Measurements from ENCODE around the gene CA14. TPM values are rescaled to one million over a fixed set of nuclear protein-coding genes. Genes with fewer than 3 reads are reported as not detected.

The CA14 gene
- polyA plus RNA-seq, 1 of the 3 experiments (the other 2 are of a cell fraction): 0.08 TPM

GRCh38 chr1:150280138-150280707 is 22.6 kb downstream of the CA14 start:
- 88% methylated on average over 6 of the region's 6 CpGs for WGBS (ENCODE audit: low lambda C conversion rate)
- ChIA-PET POLR2A (no interaction called here), CTCF (interaction anchor here (0.7 to 6.2 kb wide), 6 partner anchors 9 to 717 kb away, joined by 3 to 110 read pairs (median 4); partner anchors contain the start of genes ANP32E, APH1A, C1orf54 and CA14)

More at GRCh38 chr1:150280138-150280707, 22.6 kb downstream of the CA14 start:
- Histone ChIP-seq H3K9me3 (no peaks in the 10 kb centered on the region), H3K36me3 (replicated peaks in 1 of 2; ENCODE audit: control insufficient read depth in 1 of 2, insufficient read depth in 2 of 2, low read length in 1 of 2) (no peaks in the 10 kb centered on the region), H3K27ac (ENCODE audit: low read depth in 2 of 2, low read length in 1 of 2) (no peak overlapping the region), H3K4me2 (no peak overlapping the region; the same call in 1 of the 2 replicates), H3K27me3 (ENCODE audit: insufficient read depth) (no peaks in the 10 kb centered on the region), H3K79me2 (ENCODE audit: insufficient read depth) (no peaks in the 10 kb centered on the region; the same call in 1 of the 2 replicates), H2AFZ (ENCODE audit: low read depth) (peak overlapping the region; percentile 93; the same call in 1 of the 2 replicates), H3K4me3 (ENCODE audit: low read depth in 2 of 2, low read length in 1 of 2) (no peak overlapping the region), H3F3A (replicated peaks; ENCODE audit: insufficient read depth) (peaks cover 5% of the 10 kb centered on the region), H3K9ac (no peak overlapping the region), H3K4me1 (ENCODE audit: control insufficient read depth in 1 of 2, insufficient read depth in 2 of 2, low read depth in 1 of 2, low read length in 1 of 2) (peaks cover 4 to 14% of the 10 kb centered on the region in 2 experiments; a peak in 1 of 4 replicates), H4K20me1 (ENCODE audit: insufficient read depth) (no peaks in the 10 kb centered on the region), H3K9me2 (no peaks in the 10 kb centered on the region)
- DNase-seq: no peak
- no peak for TF ChIP-seq MXI1 (IDR thresholded peaks at IDR 0.05; ENCODE audit: low read depth, low read length)
- no peak for TF ChIP-seq YY1 (IDR thresholded peaks at IDR 0.05; ENCODE audit: low read depth)
- no peak for TF ChIP-seq POLR2AphosphoS5 (IDR thresholded peaks at IDR 0.05; ENCODE audit: low read depth, low read length)
- TF ChIP-seq USF1 (IDR thresholded peaks at IDR 0.05; ENCODE audit: borderline replicate concordance, low read depth): no peak
- TF ChIP-seq ZBTB33 (IDR thresholded peaks at IDR 0.05; ENCODE audit: borderline replicate concordance, low read depth): no peak
- no peak for TF ChIP-seq IRF3 (IDR thresholded peaks at IDR 0.05; ENCODE audit: low read depth, low read length)
- TF ChIP-seq TEAD4 (IDR thresholded peaks at IDR 0.05; ENCODE audit: borderline replicate concordance, insufficient read depth): no peak
- no peak for TF ChIP-seq REST (IDR thresholded peaks at IDR 0.05; ENCODE audit: low read depth, low read length)
- TF ChIP-seq EP300 (IDR thresholded peaks at IDR 0.05; ENCODE audit: borderline replicate concordance in 1 of 2, low read depth in 1 of 2, low read length in 1 of 2): no peak
- no peak for TF ChIP-seq MEF2A (IDR thresholded peaks at IDR 0.05; ENCODE audit: borderline replicate concordance, low read depth)
- no peak for TF ChIP-seq NFIC (IDR thresholded peaks at IDR 0.05; ENCODE audit: borderline replicate concordance)
- TF ChIP-seq RCOR1 (IDR thresholded peaks at IDR 0.05; ENCODE audit: low read length): no peak
- no peak for TF ChIP-seq TCF12 (IDR thresholded peaks at IDR 0.05)
- no peak for TF ChIP-seq PBX3 (IDR thresholded peaks at IDR 0.05)
